OCI-LY7 (cell line): Measurements from ENCODE around the gene PCDH12.

ENCODE experiments used
- EZH2phosphoT487 ChIP-seq: fragments of 200-600 bp; sonication (generic); IDR thresholded peaks from 2 replicates; pipeline ENCODE4 v1.6.1; 2018; ENCODE audit warnings: low read depth, borderline replicate concordance, mild to moderate bottlenecking, mixed run types, antibody characterized with exemption, low read length, moderate library complexity, mixed read lengths
- TF ChIP-seq, protein P1 (sequence below): fragments of 200-600 bp; sonication (generic); conservative IDR thresholded peaks from 2 replicates; pipeline ENCODE4 v1.5.1; 2014; ENCODE audit warnings: mild to moderate bottlenecking, antibody characterized with exemption, low read length, moderate library complexity, mixed read lengths

DNA sequence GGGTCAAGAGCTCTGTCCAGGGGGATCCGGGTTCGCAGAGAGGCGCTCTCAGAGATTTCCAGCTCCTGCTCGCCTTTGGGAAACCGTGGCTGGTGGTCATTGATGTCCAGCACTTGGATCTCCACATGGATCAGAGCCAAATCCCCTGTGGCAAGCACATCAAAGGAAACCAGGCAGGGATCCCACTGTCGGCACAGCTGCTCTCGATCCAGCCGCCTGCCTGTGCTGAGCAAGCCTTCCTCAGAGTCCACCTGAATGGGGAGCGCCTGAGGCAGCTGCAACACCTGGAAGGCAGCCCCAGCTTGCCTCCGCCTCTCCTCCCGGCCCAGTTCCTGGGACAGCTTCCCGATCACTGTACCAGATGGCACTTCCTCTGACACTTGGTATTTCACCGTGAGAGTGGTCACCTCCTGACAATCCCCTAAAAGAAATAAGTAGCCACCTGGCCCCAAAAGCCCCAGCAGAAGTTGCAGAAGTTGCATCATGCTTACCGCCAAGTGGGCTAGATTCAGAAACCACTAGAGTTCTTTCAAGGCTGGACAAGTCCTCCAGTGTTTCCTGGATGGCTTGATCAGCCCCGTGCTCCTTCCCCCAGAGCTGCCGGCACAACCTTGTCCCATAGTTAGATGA lies 520 bp downstream of the PCDH12 start:
- TF ChIP-seq, protein P1, sequence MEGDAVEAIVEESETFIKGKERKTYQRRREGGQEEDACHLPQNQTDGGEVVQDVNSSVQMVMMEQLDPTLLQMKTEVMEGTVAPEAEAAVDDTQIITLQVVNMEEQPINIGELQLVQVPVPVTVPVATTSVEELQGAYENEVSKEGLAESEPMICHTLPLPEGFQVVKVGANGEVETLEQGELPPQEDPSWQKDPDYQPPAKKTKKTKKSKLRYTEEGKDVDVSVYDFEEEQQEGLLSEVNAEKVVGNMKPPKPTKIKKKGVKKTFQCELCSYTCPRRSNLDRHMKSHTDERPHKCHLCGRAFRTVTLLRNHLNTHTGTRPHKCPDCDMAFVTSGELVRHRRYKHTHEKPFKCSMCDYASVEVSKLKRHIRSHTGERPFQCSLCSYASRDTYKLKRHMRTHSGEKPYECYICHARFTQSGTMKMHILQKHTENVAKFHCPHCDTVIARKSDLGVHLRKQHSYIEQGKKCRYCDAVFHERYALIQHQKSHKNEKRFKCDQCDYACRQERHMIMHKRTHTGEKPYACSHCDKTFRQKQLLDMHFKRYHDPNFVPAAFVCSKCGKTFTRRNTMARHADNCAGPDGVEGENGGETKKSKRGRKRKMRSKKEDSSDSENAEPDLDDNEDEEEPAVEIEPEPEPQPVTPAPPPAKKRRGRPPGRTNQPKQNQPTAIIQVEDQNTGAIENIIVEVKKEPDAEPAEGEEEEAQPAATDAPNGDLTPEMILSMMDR: no peak
- TF ChIP-seq EZH2phosphoT487: no peak
